Measurements from ENCODE around the gene C16orf87. TPM values are rescaled to one million over a fixed set of nuclear protein-coding genes. Genes with fewer than 3 reads are reported as not detected.

The C16orf87 gene
- total RNA-seq, 1 experiment from 2014 or later = 10.2 TPM

DNA sequence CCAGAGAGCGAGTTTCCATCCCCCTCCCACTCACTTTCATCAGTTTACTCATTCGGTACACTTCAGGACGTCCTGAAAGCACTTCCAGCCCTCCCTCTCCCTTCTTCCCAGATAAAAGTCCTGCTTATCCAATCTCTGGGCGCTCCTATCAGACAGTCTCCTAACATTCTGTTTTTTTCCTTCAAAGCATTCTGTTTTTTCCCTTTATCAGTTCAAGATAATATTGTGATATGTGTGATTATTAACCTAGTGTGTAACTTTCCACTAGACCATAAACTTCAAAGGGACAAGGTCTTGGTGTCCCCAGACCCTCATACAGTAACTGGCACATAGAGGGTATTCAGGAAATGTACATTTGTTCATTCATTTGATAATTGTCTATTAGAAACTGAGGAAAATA, 24.4 kb upstream of the C16orf87 start:
- Histone ChIP-seq H3K4me2 (ENCODE audit: low read length) (no peak overlapping the region), H3K4me3 (replicated peaks in 1 of 2; ENCODE audit: low read depth in 1 of 2, low read length in 2 of 2) (no peak overlapping the region), H3K9me2 (ENCODE audit: insufficient read depth) (no peaks in the 10 kb centered on the region), H3K9ac (ENCODE audit: low read length) (no peak overlapping the region), H4K20me1 (ENCODE audit: insufficient read depth) (no peaks in the 10 kb centered on the region), H3K79me2 (ENCODE audit: insufficient read depth, low read length) (no peaks in the 10 kb centered on the region), H3K27ac (ENCODE audit: low read depth, low read length) (no peak overlapping the region), H3K9me3 (ENCODE audit: control insufficient read depth in 1 of 2, insufficient read depth in 1 of 2, low read depth in 1 of 2, low read length in 2 of 2) (no peaks in the 10 kb centered on the region), H3K36me3 (ENCODE audit: control insufficient read depth in 1 of 2, insufficient read depth in 2 of 2, low read length in 2 of 2) (no peaks in the 10 kb centered on the region), H2AFZ (ENCODE audit: low read depth, low read length, poor library complexity, severe bottlenecking) (no peak overlapping the region), H3K4me1 (ENCODE audit: control insufficient read depth in 1 of 2, insufficient read depth in 2 of 2, low read length in 2 of 2) (peaks cover 14 to 26% of the 10 kb centered on the region in 2 experiments), H3K27me3 (ENCODE audit: insufficient read depth, low read length) (no peaks in the 10 kb centered on the region)
- ChIA-PET POLR2A (no interaction called here), RAD21 (ENCODE audit: low non-redundant PET in 1 of 2, low total read pairs in 2 of 2, uncharacterized antibody in 2 of 2, unreplicated experiment in 2 of 2) (no interaction called here), CTCF (no interaction called here)
- no TSS peak for BruUV-seq (replicated peaks)
- intact Hi-C loops (cut with micrococcal nuclease) = loop anchor here (10.0 kb wide), 1 partner anchor 1309 kb away; no protein-coding TSS in a partner anchor
- DNase-seq (ENCODE audit: low read depth, low spot score) (no peak), ATAC-seq (no peak)
- no peak for TF ChIP-seq YY1 (IDR thresholded peaks at IDR 0.05; ENCODE audit: extremely low read depth, insufficient replicate concordance, low read depth, low read length)
- TF ChIP-seq RAD21 (IDR thresholded peaks at IDR 0.05; ENCODE audit: low read depth) = no peak
- no peak for TF ChIP-seq CBX3 (IDR thresholded peaks at IDR 0.05; ENCODE audit: low read depth)

- ATAC-seq = no peak
- no TSS peak for BruUV-seq (replicated peaks)
- TF ChIP-seq ATF3 (IDR thresholded peaks at IDR 0.05) (no peak), POLR2A (IDR thresholded peaks at IDR 0.05; ENCODE audit: borderline replicate concordance, extremely low read depth, insufficient read depth, insufficient read length) (no peak), TCF7L2 (IDR thresholded peaks at IDR 0.05; ENCODE audit: borderline replicate concordance, extremely low read depth, insufficient read depth, insufficient read length) (no peak), ZNF274 (IDR thresholded peaks at IDR 0.05; ENCODE audit: low read depth, low read length) (no peak), CEBPB (IDR thresholded peaks at IDR 0.05; ENCODE audit: low read depth) (no peak), POLR2AphosphoS5 (IDR thresholded peaks at IDR 0.05; ENCODE audit: low read depth, low read length) (no peak), JUND (IDR thresholded peaks at IDR 0.05) (no peak), EZH2phosphoT487 (IDR thresholded peaks at IDR 0.05; ENCODE audit: borderline replicate concordance) (no peak), CTCF (IDR thresholded peaks at IDR 0.05 in 2 of 3, conservative IDR thresholded peaks at IDR 0.05 in 1 of 3; ENCODE audit: borderline replicate concordance in 1 of 3, insufficient read depth in 1 of 3, low read depth in 2 of 3, low read length in 2 of 3) (no peak), SIN3A (IDR thresholded peaks at IDR 0.05; ENCODE audit: low read depth) (no peak), EGR1 (IDR thresholded peaks at IDR 0.05; ENCODE audit: low read depth) (no peak)
- TF ChIP-seq, protein P1, sequence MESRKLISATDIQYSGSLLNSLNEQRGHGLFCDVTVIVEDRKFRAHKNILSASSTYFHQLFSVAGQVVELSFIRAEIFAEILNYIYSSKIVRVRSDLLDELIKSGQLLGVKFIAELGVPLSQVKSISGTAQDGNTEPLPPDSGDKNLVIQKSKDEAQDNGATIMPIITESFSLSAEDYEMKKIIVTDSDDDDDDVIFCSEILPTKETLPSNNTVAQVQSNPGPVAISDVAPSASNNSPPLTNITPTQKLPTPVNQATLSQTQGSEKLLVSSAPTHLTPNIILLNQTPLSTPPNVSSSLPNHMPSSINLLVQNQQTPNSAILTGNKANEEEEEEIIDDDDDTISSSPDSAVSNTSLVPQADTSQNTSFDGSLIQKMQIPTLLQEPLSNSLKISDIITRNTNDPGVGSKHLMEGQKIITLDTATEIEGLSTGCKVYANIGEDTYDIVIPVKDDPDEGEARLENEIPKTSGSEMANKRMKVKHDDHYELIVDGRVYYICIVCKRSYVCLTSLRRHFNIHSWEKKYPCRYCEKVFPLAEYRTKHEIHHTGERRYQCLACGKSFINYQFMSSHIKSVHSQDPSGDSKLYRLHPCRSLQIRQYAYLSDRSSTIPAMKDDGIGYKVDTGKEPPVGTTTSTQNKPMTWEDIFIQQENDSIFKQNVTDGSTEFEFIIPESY (IDR thresholded peaks at IDR 0.05; ENCODE audit: extremely low read depth, insufficient replicate concordance, low read length) = no peak
Measured at GRCh38 chr16:46854846-46855245, 23.9 kb upstream of the C16orf87 start.

More at GRCh38 chr16:46854846-46855245, 23.9 kb upstream of the C16orf87 start:
- CTCF ChIA-PET = interaction anchor here (0.6 to 3.1 kb wide), 6 partner anchors 54 to 1768 kb away, joined by 3 to 62 read pairs (median 7); no protein-coding TSS in a partner anchor
- Histone ChIP-seq H3K36me3 (ENCODE audit: control insufficient read depth in 1 of 2, insufficient read depth in 2 of 2, low read length in 2 of 2) (no peaks in the 10 kb centered on the region), H3K27me3 (ENCODE audit: insufficient read depth, low read length) (no peaks in the 10 kb centered on the region), H3K4me3 (replicated peaks in 1 of 2; ENCODE audit: low read depth in 1 of 2, low read length in 2 of 2) (no peak overlapping the region), H3K4me1 (ENCODE audit: control insufficient read depth in 1 of 2, insufficient read depth in 2 of 2, low read length in 2 of 2) (peaks cover 9 to 21% of the 10 kb centered on the region in 2 experiments), H3K9ac (ENCODE audit: low read length) (no peak overlapping the region), H4K20me1 (ENCODE audit: insufficient read depth) (no peaks in the 10 kb centered on the region), H3K27ac (ENCODE audit: low read depth, low read length) (no peak overlapping the region), H3K4me2 (ENCODE audit: low read length) (no peak overlapping the region), H3K9me2 (ENCODE audit: insufficient read depth) (no peaks in the 10 kb centered on the region), H2AFZ (ENCODE audit: low read depth, low read length, poor library complexity, severe bottlenecking) (no peak overlapping the region), H3K79me2 (ENCODE audit: insufficient read depth, low read length) (no peaks in the 10 kb centered on the region), H3K9me3 (ENCODE audit: control insufficient read depth in 1 of 2, insufficient read depth in 1 of 2, low read depth in 1 of 2, low read length in 2 of 2) (no peaks in the 10 kb centered on the region)
- intact Hi-C loops (cut with micrococcal nuclease) = loop anchor here (1.0 to 10.0 kb wide), 4 partner anchors 54 to 1310 kb away; no protein-coding TSS in a partner anchor
- RAD21 ChIA-PET (ENCODE audit: low non-redundant PET in 1 of 2, low total read pairs in 2 of 2, uncharacterized antibody in 2 of 2, unreplicated experiment in 2 of 2) = interaction anchor here (1.1 to 2.1 kb wide), 3 partner anchors 54 to 76 kb away, joined by 9 to 11 read pairs (median 9); no protein-coding TSS in a partner anchor
- no peak for DNase-seq (ENCODE audit: low read depth, low spot score)
- POLR2A ChIA-PET = no interaction called here

All from HCT116 (cell line).